ENCODE measurements around the gene INF2.

The INF2 gene

DNA sequence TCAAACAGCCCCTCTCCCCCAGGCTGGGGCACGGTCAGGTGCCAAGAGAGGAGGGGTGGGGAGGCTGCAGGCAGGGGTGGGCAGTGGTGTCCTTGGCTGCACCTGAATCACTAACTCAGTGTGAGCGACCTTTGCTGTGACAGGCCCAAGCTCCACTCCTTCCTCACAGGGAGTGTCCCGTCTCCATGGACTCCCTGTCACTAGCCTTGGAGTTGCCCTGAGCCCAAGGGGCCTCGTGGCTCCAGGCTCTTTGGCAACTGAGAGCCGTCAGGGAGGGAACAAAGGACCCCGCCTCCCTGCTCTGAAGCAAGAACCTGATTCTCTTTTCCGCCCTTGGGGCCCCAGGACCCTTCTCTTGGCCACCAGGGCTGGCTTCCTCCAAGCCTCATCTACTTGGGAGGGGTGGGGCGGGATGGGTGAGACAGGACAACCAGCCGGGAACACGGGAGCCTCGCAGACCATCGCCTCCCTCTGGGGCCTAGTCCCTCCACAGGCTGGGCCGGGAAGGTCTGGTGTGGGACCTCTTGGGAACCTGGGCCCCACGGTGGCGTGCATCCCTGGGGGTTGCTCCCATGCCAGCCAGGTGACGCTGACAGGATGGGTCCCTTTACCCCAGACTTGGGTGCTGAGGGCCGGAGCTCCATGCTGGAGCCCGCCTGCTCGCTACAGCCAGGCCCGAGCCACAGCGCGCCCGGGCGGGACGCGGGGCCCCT lies 33.7 kb downstream of the INF2 start:
- no peak for DNase-seq
- peak overlapping the region; percentile 11 to 80 for H3K18ac ChIP-seq (ENCODE audit: low read depth in 1 of 2, low read length in 2 of 2)
- H3K4me2 ChIP-seq (ENCODE audit: low read length, poor library complexity, severe bottlenecking) = peak overlapping the region; percentile 75
- H3K4me3 ChIP-seq (ENCODE audit: insufficient read depth in 1 of 2, low read depth in 1 of 2, low read length in 2 of 2) = peak overlapping the region; percentile 11 to 79
- H2BK15ac ChIP-seq (ENCODE audit: low read depth, poor library complexity, severe bottlenecking) = no peak overlapping the region
- peak overlapping the region; percentile 26 to 30 for H3K4ac ChIP-seq (ENCODE audit: low read depth in 1 of 2, low read length in 2 of 2)
- peak overlapping the region in 1 of 2 experiments; percentile 12 for H3K14ac ChIP-seq (ENCODE audit: low read length in 2 of 2)
- H2BK12ac ChIP-seq (ENCODE audit: low read length in 2 of 2) = peak overlapping the region; percentile 11 to 38
- H2AK5ac ChIP-seq (ENCODE audit: low read length, severe bottlenecking) = no peak overlapping the region
- H4K91ac ChIP-seq (ENCODE audit: low read length) = no peak overlapping the region
- no peak overlapping the region for H3K27ac ChIP-seq (ENCODE audit: low read length, poor library complexity, severe bottlenecking)
- no peaks in the 10 kb centered on the region for H3K9me3 ChIP-seq (ENCODE audit: control insufficient read depth, low read length)
- no peak overlapping the region for H2BK5ac ChIP-seq (ENCODE audit: low read depth, low read length, poor library complexity, severe bottlenecking)
- H3K23ac ChIP-seq (ENCODE audit: low read length in 2 of 2) = no peak overlapping the region
- H3K36me3 ChIP-seq (ENCODE audit: control insufficient read depth in 1 of 2, insufficient read depth in 2 of 2, low read depth in 1 of 2, low read length in 2 of 2) = peaks cover 24 to 40% of the 10 kb centered on the region in 2 experiments
- 59% methylated on average over 25 of the region's 26 CpGs for WGBS
- H4K8ac ChIP-seq (ENCODE audit: low read length) = peak overlapping the region; percentile 66
- H3K27me3 ChIP-seq (ENCODE audit: control insufficient read depth in 1 of 2, insufficient read depth in 1 of 2, low read length in 2 of 2) = peaks cover 14 to 22% of the 10 kb centered on the region in 2 experiments
- H3K9ac ChIP-seq (ENCODE audit: low read length) = no peak overlapping the region
- H2BK120ac ChIP-seq (ENCODE audit: low read depth, low read length) = peak overlapping the region; percentile 39
- no peak overlapping the region for H2AFZ ChIP-seq (ENCODE audit: low read depth, low read length)
- peaks cover 6% of the 10 kb centered on the region for H3K79me1 ChIP-seq (replicated peaks; ENCODE audit: low read length, poor library complexity, severe bottlenecking)
- peaks cover 48% of the 10 kb centered on the region for H3K4me1 ChIP-seq (ENCODE audit: control insufficient read depth, insufficient read depth, low read depth, low read length)

DNA sequence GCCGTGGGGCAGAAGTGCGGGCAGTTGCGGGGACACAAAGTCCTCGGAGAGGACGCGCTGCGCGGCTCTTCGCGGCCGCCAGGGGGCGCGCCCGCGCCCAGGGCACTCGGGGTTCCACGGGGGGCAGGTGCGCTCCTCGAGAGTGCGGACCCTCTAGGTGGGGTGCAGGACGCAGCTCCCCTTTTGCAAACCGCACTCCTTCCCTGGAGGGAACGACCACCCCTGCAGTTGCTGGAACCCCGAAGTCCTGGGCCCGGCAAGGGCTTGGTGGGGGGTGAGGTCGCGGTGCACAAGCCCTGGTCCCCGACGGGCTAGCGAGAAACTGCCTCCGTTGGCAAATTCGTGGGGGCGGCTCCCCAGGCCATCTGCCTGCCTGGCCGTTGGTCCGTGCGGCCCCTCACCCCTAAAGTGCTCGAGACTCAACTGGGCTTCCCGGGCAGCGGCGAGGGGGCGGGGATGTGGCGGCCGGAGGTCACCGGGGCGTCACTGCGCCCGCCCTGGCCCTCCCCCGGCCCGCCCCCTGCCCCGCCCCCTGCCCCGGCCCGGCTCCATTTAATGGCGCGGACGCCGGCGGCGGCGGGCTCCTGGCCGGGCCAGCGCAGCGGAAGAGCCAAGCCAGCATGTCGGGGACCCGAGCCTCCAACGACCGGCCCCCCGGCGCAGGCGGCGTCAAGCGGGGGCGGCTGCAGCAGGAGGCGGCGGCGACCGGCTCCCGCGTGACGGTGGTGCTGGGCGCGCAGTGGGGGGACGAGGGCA lies 34.4 kb downstream of the INF2 start, which contains the start of gene ADSS1:
TSS of gene ADSS1 (plus strand) at position 579 of the 756 bp plus-strand sequence. CDS start at position 621, 42 bp downstream.
- Histone ChIP-seq H3K4me1 (ENCODE audit: control insufficient read depth, insufficient read depth, low read depth, low read length) (peaks cover 48% of the 10 kb centered on the region), H3K4ac (ENCODE audit: low read depth in 1 of 2, low read length in 2 of 2) (peak within 1 kb of the TSS; percentile 67 to 79), H3K27ac (ENCODE audit: low read length, poor library complexity, severe bottlenecking) (no peak within 1 kb of the TSS), H4K8ac (ENCODE audit: low read length) (peak within 1 kb of the TSS; percentile 76), H2BK15ac (ENCODE audit: low read depth, poor library complexity, severe bottlenecking) (peak within 1 kb of the TSS; percentile 85), H4K91ac (ENCODE audit: low read length) (peak within 1 kb of the TSS; percentile 88), H3K14ac (ENCODE audit: low read length in 2 of 2) (peak within 1 kb of the TSS in 1 of 2 experiments; percentile 95), H2BK5ac (ENCODE audit: low read depth, low read length, poor library complexity, severe bottlenecking) (no peak within 1 kb of the TSS), H3K27me3 (ENCODE audit: control insufficient read depth in 1 of 2, insufficient read depth in 1 of 2, low read length in 2 of 2) (peaks cover 14 to 30% of the 10 kb centered on the region in 2 experiments), H3K36me3 (ENCODE audit: control insufficient read depth in 1 of 2, insufficient read depth in 2 of 2, low read depth in 1 of 2, low read length in 2 of 2) (peaks cover 23 to 33% of the 10 kb centered on the region in 2 experiments), H3K79me1 (replicated peaks; ENCODE audit: low read length, poor library complexity, severe bottlenecking) (peaks cover 3% of the 10 kb centered on the region), H3K9ac (ENCODE audit: low read length) (peak within 1 kb of the TSS; percentile 64), H3K4me3 (ENCODE audit: insufficient read depth in 1 of 2, low read depth in 1 of 2, low read length in 2 of 2) (peak within 1 kb of the TSS; percentile 76 to 79), H2AFZ (ENCODE audit: low read depth, low read length) (peak within 1 kb of the TSS; percentile 47), H3K23ac (ENCODE audit: low read length in 2 of 2) (peak within 1 kb of the TSS in 1 of 2 experiments; percentile 64), H2AK5ac (ENCODE audit: low read length, severe bottlenecking) (no peak within 1 kb of the TSS), H2BK120ac (ENCODE audit: low read depth, low read length) (peak within 1 kb of the TSS; percentile 74), H3K4me2 (ENCODE audit: low read length, poor library complexity, severe bottlenecking) (peak within 1 kb of the TSS; percentile 91), H3K18ac (ENCODE audit: low read depth in 1 of 2, low read length in 2 of 2) (peak within 1 kb of the TSS; percentile 90 to 93), H3K9me3 (ENCODE audit: control insufficient read depth, low read length) (no peaks in the 10 kb centered on the region), H2BK12ac (ENCODE audit: low read length in 2 of 2) (peak within 1 kb of the TSS; percentile 11 to 76)
- DNase-seq = peak; percentile 67
- 2% methylated on average over 30 of the region's 82 CpGs for WGBS

DNA sequence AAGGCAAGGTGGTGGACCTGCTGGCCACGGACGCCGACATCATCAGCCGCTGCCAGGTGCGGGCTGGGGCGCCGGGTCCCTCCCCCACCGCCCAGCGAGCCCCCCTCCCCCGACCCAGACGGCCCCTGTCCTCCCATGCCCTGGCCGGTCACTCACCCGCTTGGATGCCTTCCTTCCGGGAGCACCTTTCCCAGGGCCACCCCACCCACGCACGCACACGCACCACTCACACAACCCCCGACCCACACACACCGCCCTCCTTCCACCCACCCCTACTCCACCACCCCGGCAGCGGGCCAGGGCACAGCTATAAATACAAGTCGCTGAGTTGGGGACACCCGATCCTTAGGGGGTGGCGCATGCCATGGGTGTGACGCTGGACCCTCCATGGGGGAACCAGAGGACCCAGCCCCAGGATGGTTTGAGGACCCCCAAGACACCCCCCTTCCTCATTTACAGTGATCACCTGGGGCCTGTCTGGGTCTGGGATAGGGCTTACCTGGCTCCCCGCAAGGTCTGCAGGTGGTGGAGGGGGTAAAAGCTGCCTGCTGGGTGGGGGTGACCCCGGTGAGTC lies 35.1 kb downstream of the INF2 start:
- Histone ChIP-seq H2BK120ac (ENCODE audit: low read depth, low read length) (peak overlapping the region; percentile 74), H2AFZ (ENCODE audit: low read depth, low read length) (no peak overlapping the region), H3K27ac (ENCODE audit: low read length, poor library complexity, severe bottlenecking) (no peak overlapping the region), H3K9me3 (ENCODE audit: control insufficient read depth, low read length) (no peaks in the 10 kb centered on the region), H3K4me3 (ENCODE audit: insufficient read depth in 1 of 2, low read depth in 1 of 2, low read length in 2 of 2) (peak overlapping the region; percentile 72 to 76), H3K14ac (ENCODE audit: low read length in 2 of 2) (peak overlapping the region in 1 of 2 experiments; percentile 95), H3K79me1 (replicated peaks; ENCODE audit: low read length, poor library complexity, severe bottlenecking) (peaks cover 3% of the 10 kb centered on the region), H3K4me1 (ENCODE audit: control insufficient read depth, insufficient read depth, low read depth, low read length) (peaks cover 48% of the 10 kb centered on the region), H3K4me2 (ENCODE audit: low read length, poor library complexity, severe bottlenecking) (peak overlapping the region; percentile 91), H3K23ac (ENCODE audit: low read length in 2 of 2) (peak overlapping the region in 1 of 2 experiments; percentile 64), H4K8ac (ENCODE audit: low read length) (peak overlapping the region; percentile 76), H2BK5ac (ENCODE audit: low read depth, low read length, poor library complexity, severe bottlenecking) (no peak overlapping the region), H3K18ac (ENCODE audit: low read depth in 1 of 2, low read length in 2 of 2) (peak overlapping the region; percentile 90 to 93), H3K9ac (ENCODE audit: low read length) (peak overlapping the region; percentile 64), H3K27me3 (ENCODE audit: control insufficient read depth in 1 of 2, insufficient read depth in 1 of 2, low read length in 2 of 2) (peaks cover 14 to 32% of the 10 kb centered on the region in 2 experiments), H3K4ac (ENCODE audit: low read depth in 1 of 2, low read length in 2 of 2) (peak overlapping the region; percentile 67 to 79), H2BK15ac (ENCODE audit: low read depth, poor library complexity, severe bottlenecking) (peak overlapping the region; percentile 85), H3K36me3 (ENCODE audit: control insufficient read depth in 1 of 2, insufficient read depth in 2 of 2, low read depth in 1 of 2, low read length in 2 of 2) (peaks cover 16 to 26% of the 10 kb centered on the region in 2 experiments), H2AK5ac (ENCODE audit: low read length, severe bottlenecking) (no peak overlapping the region), H2BK12ac (ENCODE audit: low read length in 2 of 2) (peak overlapping the region in 1 of 2 experiments; percentile 76), H4K91ac (ENCODE audit: low read length) (peak overlapping the region; percentile 88)
- whole genome bisulfite sequencing = 11% methylated on average over 27 of the region's 27 CpGs
- DNase-seq = no peak

All from mesenchymal stem cell (in vitro differentiated cells and primary cell).